Parathyroid adenoma (tissue), 2 donors: ENCODE data around the gene ATP5F1E.

Source experiments
- H2AFZ ChIP-seq: fragments of 300-600 bp; sonication (generic); one replicate; pipeline ENCODE4 v1.7.0; 2017; ENCODE audit warnings: antibody characterized with exemption, mild to moderate bottlenecking
- H3K27ac ChIP-seq: fragments of 300-600 bp; sonication (generic); one replicate; pipeline ENCODE4 v1.7.0; 2017
- H3K27me3 ChIP-seq: fragments of 300-600 bp; sonication (generic); one replicate; pipeline ENCODE4 v1.7.0; 2017; ENCODE audit warnings: low read length; ENCODE audit not compliant: control insufficient read depth, insufficient read depth
- H3K36me3 ChIP-seq: fragments of 300-600 bp; sonication (generic); one replicate; pipeline ENCODE4 v1.7.0; 2017; ENCODE audit warnings: low read length; ENCODE audit not compliant: control insufficient read depth, insufficient read depth
- H3K4me1 ChIP-seq: fragments of 300-600 bp; sonication (generic); one replicate; pipeline ENCODE4 v1.7.0; 2017; ENCODE audit warnings: control low read depth
- H3K4me2 ChIP-seq: fragments of 300-600 bp; sonication (generic); one replicate; pipeline ENCODE4 v1.7.0; 2017; ENCODE audit warnings: low read length
- H3K4me3 ChIP-seq: fragments of 300-600 bp; sonication (generic); one replicate; pipeline ENCODE4 v1.7.0; 2017; ENCODE audit warnings: low read depth, low read length
- H3K79me2 ChIP-seq: fragments of 300-600 bp; sonication (generic); one replicate; pipeline ENCODE4 v1.7.0; 2017; ENCODE audit warnings: control low read depth
- H3K9ac ChIP-seq: fragments of 300-600 bp; sonication (generic); one replicate; pipeline ENCODE4 v1.7.0; 2017; ENCODE audit warnings: mild to moderate bottlenecking
- H3K9me3 ChIP-seq: fragments of 300-600 bp; sonication (generic); one replicate; pipeline ENCODE4 v1.7.0; 2017; ENCODE audit warnings: low read length; ENCODE audit not compliant: control insufficient read depth
- TF ChIP-seq, protein P1 (sequence below): fragments of 300-600 bp; sonication (generic); IDR thresholded peaks from one replicate; pipeline ENCODE4 v1.7.0; 2017; ENCODE audit warnings: antibody characterized with exemption, mild to moderate bottlenecking
- donor health status: primary hyperparathyroidism.

The ATP5F1E gene

DNA sequence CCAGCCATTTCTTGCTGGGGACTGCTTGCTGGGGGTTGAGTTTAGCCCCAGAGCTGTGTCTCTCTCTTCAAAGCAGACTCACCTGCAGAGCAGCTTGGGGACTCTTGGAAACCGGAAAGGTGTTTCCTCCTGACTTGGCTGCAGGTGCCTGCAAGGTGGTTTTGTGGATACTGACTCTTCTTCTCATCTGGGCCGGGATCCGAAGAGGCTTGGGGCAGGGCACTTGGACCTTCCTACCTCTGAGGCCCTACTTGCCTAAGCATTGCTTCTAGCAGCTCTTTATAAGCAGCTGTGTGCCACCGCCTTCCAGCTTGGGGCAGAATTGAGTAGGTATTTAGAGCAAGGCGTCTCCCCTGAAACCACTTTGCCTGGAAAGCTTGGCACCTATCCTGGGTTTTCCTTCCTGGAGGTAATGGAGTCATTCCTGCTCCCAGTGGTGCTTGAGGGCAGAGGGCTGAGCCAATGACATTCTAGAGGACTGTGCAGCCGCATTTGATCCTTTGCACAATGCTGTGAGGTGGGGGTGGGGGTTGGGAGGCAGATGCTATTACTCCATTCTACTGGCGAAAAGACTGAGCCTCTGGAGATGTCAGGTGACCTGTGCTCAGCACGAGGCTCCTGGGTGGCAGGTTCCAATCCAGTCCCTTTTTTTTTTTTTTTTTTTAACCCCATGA is 21.7 kb downstream of the ATP5F1E start:
- Histone ChIP-seq H3K27me3 (no peaks in the 10 kb centered on the region), H3K9me3 (no peaks in the 10 kb centered on the region), H3K27ac (peak overlapping the region; percentile 42), H3K79me2 (peaks cover 7% of the 10 kb centered on the region), H3K4me3 (no peak overlapping the region), H3K4me1 (peaks cover 15% of the 10 kb centered on the region), H3K9ac (no peak overlapping the region), H3K4me2 (no peak overlapping the region), H2AFZ (no peak overlapping the region), H3K36me3 (no peaks in the 10 kb centered on the region)
- TF ChIP-seq, protein P1, sequence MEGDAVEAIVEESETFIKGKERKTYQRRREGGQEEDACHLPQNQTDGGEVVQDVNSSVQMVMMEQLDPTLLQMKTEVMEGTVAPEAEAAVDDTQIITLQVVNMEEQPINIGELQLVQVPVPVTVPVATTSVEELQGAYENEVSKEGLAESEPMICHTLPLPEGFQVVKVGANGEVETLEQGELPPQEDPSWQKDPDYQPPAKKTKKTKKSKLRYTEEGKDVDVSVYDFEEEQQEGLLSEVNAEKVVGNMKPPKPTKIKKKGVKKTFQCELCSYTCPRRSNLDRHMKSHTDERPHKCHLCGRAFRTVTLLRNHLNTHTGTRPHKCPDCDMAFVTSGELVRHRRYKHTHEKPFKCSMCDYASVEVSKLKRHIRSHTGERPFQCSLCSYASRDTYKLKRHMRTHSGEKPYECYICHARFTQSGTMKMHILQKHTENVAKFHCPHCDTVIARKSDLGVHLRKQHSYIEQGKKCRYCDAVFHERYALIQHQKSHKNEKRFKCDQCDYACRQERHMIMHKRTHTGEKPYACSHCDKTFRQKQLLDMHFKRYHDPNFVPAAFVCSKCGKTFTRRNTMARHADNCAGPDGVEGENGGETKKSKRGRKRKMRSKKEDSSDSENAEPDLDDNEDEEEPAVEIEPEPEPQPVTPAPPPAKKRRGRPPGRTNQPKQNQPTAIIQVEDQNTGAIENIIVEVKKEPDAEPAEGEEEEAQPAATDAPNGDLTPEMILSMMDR = no peak

DNA sequence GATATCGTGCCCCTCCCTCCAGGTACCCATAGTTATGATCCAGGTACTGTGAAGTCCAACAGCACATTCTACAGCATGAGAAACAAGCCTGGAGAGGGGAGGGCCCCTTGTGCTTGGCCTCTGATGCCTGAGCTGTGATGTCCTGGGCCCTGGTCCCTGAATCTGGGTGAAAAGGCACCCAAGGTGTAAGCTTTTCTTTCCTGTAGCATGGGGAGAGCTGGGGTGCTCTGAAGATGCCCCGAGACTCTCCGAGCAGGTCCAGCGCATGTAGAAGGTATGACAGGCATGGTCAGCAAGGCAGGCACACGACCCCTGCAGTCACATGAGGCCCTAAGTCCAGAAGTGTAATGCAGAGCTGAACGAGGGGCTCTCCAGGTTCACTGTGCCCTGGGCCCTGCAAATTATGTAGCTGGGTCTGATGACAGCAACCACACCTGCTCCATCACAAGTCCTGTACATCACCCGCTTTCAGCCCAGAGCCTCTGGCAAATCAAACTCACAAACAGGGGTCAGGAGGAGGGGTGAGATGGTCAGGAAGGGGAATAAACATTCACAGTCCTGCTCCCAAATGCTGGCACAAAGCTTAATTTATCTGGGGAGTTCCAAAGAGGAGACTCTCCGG is 23.3 kb downstream of the ATP5F1E start:
- TF ChIP-seq, protein P1 = no peak
- peaks cover 19% of the 10 kb centered on the region for H3K4me1 ChIP-seq
- no peaks in the 10 kb centered on the region for H3K36me3 ChIP-seq
- peaks cover 12% of the 10 kb centered on the region for H3K79me2 ChIP-seq
- H3K9me3 ChIP-seq = no peaks in the 10 kb centered on the region
- H3K4me2 ChIP-seq = no peak overlapping the region
- H3K4me3 ChIP-seq = no peak overlapping the region
- no peak overlapping the region for H3K27ac ChIP-seq
- no peak overlapping the region for H3K9ac ChIP-seq
- no peaks in the 10 kb centered on the region for H3K27me3 ChIP-seq
- no peak overlapping the region for H2AFZ ChIP-seq

DNA sequence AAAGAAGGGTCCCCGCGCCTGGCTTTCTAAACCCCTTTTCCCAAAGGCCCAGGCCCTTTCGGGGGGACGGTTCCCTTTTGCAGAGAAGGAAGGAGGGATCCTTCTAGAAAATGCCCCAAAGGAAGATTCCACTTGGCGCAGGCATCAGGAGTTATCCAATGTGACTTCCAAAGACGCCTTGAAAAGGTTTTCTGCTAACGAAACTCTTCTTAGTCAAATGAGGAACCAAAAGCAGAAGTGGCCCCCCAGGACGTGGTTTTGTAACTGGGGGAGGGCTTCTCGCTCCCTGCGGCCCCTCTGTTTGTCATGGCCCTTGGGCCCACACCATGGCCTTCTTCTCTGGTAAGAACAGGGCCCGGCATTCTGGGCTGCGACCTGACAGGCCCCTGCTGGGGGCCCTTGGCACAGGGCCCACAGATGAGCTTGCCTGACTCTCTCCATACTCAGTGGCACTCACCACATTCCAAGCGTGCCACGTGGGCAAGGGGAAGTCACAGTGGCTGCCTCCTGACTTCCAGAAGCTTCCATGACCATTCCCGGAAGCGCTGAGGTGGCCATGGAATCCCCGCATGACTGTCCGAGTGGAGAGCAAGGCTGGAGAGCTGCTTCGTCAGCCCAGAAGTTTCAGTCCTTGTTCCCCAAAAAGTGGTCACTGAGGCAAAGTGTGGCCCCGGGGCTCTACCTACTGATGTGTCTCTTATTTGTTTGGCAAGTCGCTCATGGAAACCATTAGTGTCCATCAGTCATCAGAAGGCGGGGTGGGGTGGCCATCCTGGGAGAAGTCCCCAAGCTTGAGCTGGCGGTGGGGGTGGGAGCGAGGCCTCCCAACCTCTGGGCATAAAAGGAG is 24.2 kb downstream of the ATP5F1E start:
- peaks cover 17% of the 10 kb centered on the region for H3K4me1 ChIP-seq
- H3K9me3 ChIP-seq = no peaks in the 10 kb centered on the region
- no peaks in the 10 kb centered on the region for H3K36me3 ChIP-seq
- peak overlapping the region; percentile 92 for H2AFZ ChIP-seq
- TF ChIP-seq, protein P1 = no peak
- peak overlapping the region; percentile 88 for H3K4me3 ChIP-seq
- H3K79me2 ChIP-seq = peaks cover 12% of the 10 kb centered on the region
- no peak overlapping the region for H3K9ac ChIP-seq
- peak overlapping the region; percentile 52 for H3K27ac ChIP-seq
- peak overlapping the region; percentile 99 for H3K4me2 ChIP-seq
- H3K27me3 ChIP-seq = no peaks in the 10 kb centered on the region

DNA sequence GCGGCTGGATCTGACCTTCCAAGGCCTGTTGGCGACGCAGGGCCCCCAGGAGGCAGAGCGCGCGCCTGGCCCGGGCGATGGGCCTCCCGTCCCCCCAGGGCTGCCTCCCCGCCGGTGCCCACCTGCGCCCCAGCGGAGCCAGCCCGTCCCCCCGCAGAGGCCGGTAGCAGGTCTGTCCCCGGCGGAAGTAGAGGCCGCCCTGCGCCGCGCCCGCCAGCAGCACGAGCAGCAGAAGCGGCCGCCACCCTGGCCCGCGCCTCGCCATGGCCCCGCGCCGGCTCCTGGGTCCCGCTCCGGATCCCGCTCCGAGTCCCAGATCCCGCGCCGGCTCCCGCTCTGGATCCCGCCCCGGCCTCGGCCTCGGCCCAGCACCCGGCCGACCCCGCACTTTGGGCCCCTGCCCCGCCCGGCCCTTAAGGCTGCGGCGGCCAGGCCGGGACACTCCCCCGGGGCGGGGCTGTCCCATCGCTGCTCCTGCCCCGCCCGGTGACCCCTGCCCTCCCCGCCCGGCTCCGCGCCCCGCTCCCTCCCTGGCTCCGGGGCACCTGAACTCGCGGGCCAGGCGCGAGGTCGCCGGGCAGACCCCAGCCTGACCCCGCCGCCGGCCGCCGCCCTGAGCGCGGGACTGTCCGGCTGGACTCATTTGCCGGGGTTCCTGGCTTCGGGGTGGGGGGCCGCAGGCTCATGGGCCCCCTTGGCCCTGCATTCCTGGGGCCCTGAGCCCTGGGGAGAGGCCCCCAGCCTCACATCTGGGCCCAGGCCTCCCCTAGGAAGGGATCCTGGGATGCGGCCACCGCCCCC is 25.1 kb downstream of the ATP5F1E start, which contains the start of gene CTSZ:
CTSZ (minus strand) TSS at position 391 of the 801 bp plus-strand sequence; CDS start at position 265, 126 bp downstream.
- H3K27ac ChIP-seq = peak within 1 kb of the TSS; percentile 56
- peak within 1 kb of the TSS; percentile 92 for H2AFZ ChIP-seq
- H3K4me3 ChIP-seq = peak within 1 kb of the TSS; percentile 88
- H3K4me2 ChIP-seq = peak within 1 kb of the TSS; percentile 99
- H3K9me3 ChIP-seq = no peaks in the 10 kb centered on the region
- no peaks in the 10 kb centered on the region for H3K36me3 ChIP-seq
- TF ChIP-seq, protein P1 = no peak
- H3K27me3 ChIP-seq = no peaks in the 10 kb centered on the region
- peaks cover 12% of the 10 kb centered on the region for H3K79me2 ChIP-seq
- H3K9ac ChIP-seq = peak within 1 kb of the TSS; percentile 78
- H3K4me1 ChIP-seq = peaks cover 17% of the 10 kb centered on the region
